NCI-H446 treated with DMSO at 0.1 percent for 48 hours (cell line): ENCODE data around the gene RNF14.
A peak's percentile ranks its signal among the peaks of the same experiment; 100 is the strongest.
"Not testable (repeated sequence)": the region's sequence is repeated elsewhere in the genome, so short reads cannot be mapped to it uniquely, and the experiment has no call there.

Experiments used
- DNase-seq: peaks from one replicate; lab custom pipeline; 2025; lab: John Stamatoyannopoulos, UW

Gene RNF14

GRCh38 chr5:142014911-142015584 is 46.1 kb downstream of the RNF14 start:
- DNase-seq, result peak; percentile 24

- no peak for DNase-seq
These were observed 47.1 kb downstream of the RNF14 start for GRCh38 chr5:142015781-142016533.

- DNase-seq, result no peak
These were observed 47.7 kb downstream of the RNF14 start for GRCh38 chr5:142016556-142016955.

GRCh38 chr5:142017832-142018427 is 49.0 kb downstream of the RNF14 start:
- DNase-seq, result no peak

GRCh38 chr5:142020122-142020659 is 51.3 kb downstream of the RNF14 start:
- DNase-seq, result no peak

GRCh38 chr5:142023836-142024235 is 54.9 kb downstream of the RNF14 start:
- DNase-seq, result no peak

GRCh38 chr5:142024771-142025304 is 55.9 kb downstream of the RNF14 start:
- DNase-seq, result peak; percentile 90

- DNase-seq, result no peak
These were observed 56.7 kb downstream of the RNF14 start for GRCh38 chr5:142025637-142026036.

- no peak for DNase-seq
These were observed 63.2 kb downstream of the RNF14 start for GRCh38 chr5:142032150-142032549.

GRCh38 chr5:142032747-142033631 is 64.1 kb downstream of the RNF14 start:
- no peak for DNase-seq

GRCh38 chr5:142033632-142034567 is 65.0 kb downstream of the RNF14 start:
- DNase-seq, result not testable (repeated sequence)

GRCh38 chr5:142034994-142035393 is 66.1 kb downstream of the RNF14 start:
- no peak for DNase-seq

- DNase-seq, result no peak
These were observed 68.0 kb downstream of the RNF14 start for GRCh38 chr5:142036918-142037317.

- DNase-seq, result not testable (repeated sequence)
These were observed 68.7 kb downstream of the RNF14 start for GRCh38 chr5:142037599-142037998.

GRCh38 chr5:142038735-142039134 is 69.8 kb downstream of the RNF14 start:
- DNase-seq, result no peak
